ENCODE measurements around the gene XRRA1.
"Not testable (repeated sequence)": the region's sequence is repeated elsewhere in the genome, so short reads cannot be mapped to it uniquely, and the experiment has no call there.

The XRRA1 gene

GRCh38 chr11:74948898-74949752 is at the start of gene XRRA1, which contains the start of gene SPCS2:
Gene XRRA1 (minus strand): TSS chr11:74949091. CDS start chr11:74940878, 8,213 bp downstream.
Gene SPCS2 (plus strand): TSS chr11:74949266. CDS start chr11:74949286, 20 bp downstream.
- in situ Hi-C loops (cut with HindIII; ENCODE audit: low sequenced_read_pairs), result no loop called here

GRCh38 chr11:74992852-74993251 is 44.0 kb upstream of the XRRA1 start:
- in situ Hi-C loops (cut with HindIII; ENCODE audit: low sequenced_read_pairs), result no loop called here

GRCh38 chr11:74990941-74991340 is 42.0 kb upstream of the XRRA1 start:
- in situ Hi-C loops (cut with HindIII; ENCODE audit: low sequenced_read_pairs), result no loop called here

- in situ Hi-C loops (cut with HindIII; ENCODE audit: low sequenced_read_pairs), result not testable (repeated sequence)
These were observed 41.3 kb upstream of the XRRA1 start for GRCh38 chr11:74990150-74990549.

GRCh38 chr11:74989260-74989638 is 40.4 kb upstream of the XRRA1 start:
- in situ Hi-C loops (cut with HindIII; ENCODE audit: low sequenced_read_pairs), result loop anchor here (5.0 kb wide), 1 partner anchor 57 kb away; no protein-coding TSS in a partner anchor

GRCh38 chr11:74988541-74989259 is 39.8 kb upstream of the XRRA1 start, which contains the start of gene NEU3:
Gene NEU3 (plus strand): TSS chr11:74988933. CDS start chr11:74989061, 128 bp downstream.
- in situ Hi-C loops (cut with HindIII; ENCODE audit: low sequenced_read_pairs), result loop anchor here (5.0 kb wide), 1 partner anchor 56 kb away; no protein-coding TSS in a partner anchor

- in situ Hi-C loops (cut with HindIII; ENCODE audit: low sequenced_read_pairs), result loop anchor here (5.0 kb wide), 1 partner anchor 52 kb away; no protein-coding TSS in a partner anchor
These were observed 35.8 kb upstream of the XRRA1 start for GRCh38 chr11:74984730-74985129.

- in situ Hi-C loops (cut with HindIII; ENCODE audit: low sequenced_read_pairs), result no loop called here
These were observed 35.2 kb upstream of the XRRA1 start for GRCh38 chr11:74984070-74984469.

- in situ Hi-C loops (cut with HindIII; ENCODE audit: low sequenced_read_pairs), result no loop called here
These were observed 33.0 kb upstream of the XRRA1 start for GRCh38 chr11:74981888-74982287.

GRCh38 chr11:74980634-74981033 is 31.7 kb upstream of the XRRA1 start:
- in situ Hi-C loops (cut with HindIII; ENCODE audit: low sequenced_read_pairs), result no loop called here

GRCh38 chr11:74978041-74978440 is 29.1 kb upstream of the XRRA1 start:
- in situ Hi-C loops (cut with HindIII; ENCODE audit: low sequenced_read_pairs), result no loop called here

GRCh38 chr11:74971424-74971823 is 22.5 kb upstream of the XRRA1 start:
- in situ Hi-C loops (cut with HindIII; ENCODE audit: low sequenced_read_pairs), result no loop called here

- in situ Hi-C loops (cut with HindIII; ENCODE audit: low sequenced_read_pairs), result no loop called here
These were observed 22.0 kb upstream of the XRRA1 start for GRCh38 chr11:74970852-74971395.

GRCh38 chr11:74966651-74967050 is 17.8 kb upstream of the XRRA1 start:
- in situ Hi-C loops (cut with HindIII; ENCODE audit: low sequenced_read_pairs), result no loop called here

- in situ Hi-C loops (cut with HindIII; ENCODE audit: low sequenced_read_pairs), result not testable (repeated sequence)
These were observed 11.2 kb upstream of the XRRA1 start for GRCh38 chr11:74960128-74960527.

- in situ Hi-C loops (cut with HindIII; ENCODE audit: low sequenced_read_pairs), result no loop called here
These were observed 9.2 kb upstream of the XRRA1 start for GRCh38 chr11:74957937-74958629.

GRCh38 chr11:74956397-74957015 is 7.6 kb upstream of the XRRA1 start:
- in situ Hi-C loops (cut with HindIII; ENCODE audit: low sequenced_read_pairs), result no loop called here

- in situ Hi-C loops (cut with HindIII; ENCODE audit: low sequenced_read_pairs), result no loop called here
These were observed 5.3 kb upstream of the XRRA1 start for GRCh38 chr11:74954199-74954598.

- in situ Hi-C loops (cut with HindIII; ENCODE audit: low sequenced_read_pairs), result no loop called here
These were observed 4.6 kb upstream of the XRRA1 start for GRCh38 chr11:74953451-74953850.

- in situ Hi-C loops (cut with HindIII; ENCODE audit: low sequenced_read_pairs), result no loop called here
These were observed 3.9 kb upstream of the XRRA1 start for GRCh38 chr11:74952752-74953151.
